DND-41 (cell line): ENCODE measurements around the gene DRC3.

ENCODE experiments used
- EZH2 ChIP-seq: IDR thresholded peaks from 3 replicates; pipeline ENCODE4 v1.6.1; 2012; ENCODE audit warnings: borderline replicate concordance, low read depth, mild to moderate bottlenecking, moderate library complexity, low read length, inconsistent platforms; ENCODE audit not compliant: severe bottlenecking
- TF ChIP-seq, protein P1 (sequence below): IDR thresholded peaks from 2 replicates; pipeline ENCODE4 v1.5.1; 2012; ENCODE audit warnings: borderline replicate concordance, low read length, moderate library complexity, mild to moderate bottlenecking; ENCODE audit not compliant: poor library complexity, severe bottlenecking; ENCODE audit errors: extremely low read depth

- TF ChIP-seq, protein P1, sequence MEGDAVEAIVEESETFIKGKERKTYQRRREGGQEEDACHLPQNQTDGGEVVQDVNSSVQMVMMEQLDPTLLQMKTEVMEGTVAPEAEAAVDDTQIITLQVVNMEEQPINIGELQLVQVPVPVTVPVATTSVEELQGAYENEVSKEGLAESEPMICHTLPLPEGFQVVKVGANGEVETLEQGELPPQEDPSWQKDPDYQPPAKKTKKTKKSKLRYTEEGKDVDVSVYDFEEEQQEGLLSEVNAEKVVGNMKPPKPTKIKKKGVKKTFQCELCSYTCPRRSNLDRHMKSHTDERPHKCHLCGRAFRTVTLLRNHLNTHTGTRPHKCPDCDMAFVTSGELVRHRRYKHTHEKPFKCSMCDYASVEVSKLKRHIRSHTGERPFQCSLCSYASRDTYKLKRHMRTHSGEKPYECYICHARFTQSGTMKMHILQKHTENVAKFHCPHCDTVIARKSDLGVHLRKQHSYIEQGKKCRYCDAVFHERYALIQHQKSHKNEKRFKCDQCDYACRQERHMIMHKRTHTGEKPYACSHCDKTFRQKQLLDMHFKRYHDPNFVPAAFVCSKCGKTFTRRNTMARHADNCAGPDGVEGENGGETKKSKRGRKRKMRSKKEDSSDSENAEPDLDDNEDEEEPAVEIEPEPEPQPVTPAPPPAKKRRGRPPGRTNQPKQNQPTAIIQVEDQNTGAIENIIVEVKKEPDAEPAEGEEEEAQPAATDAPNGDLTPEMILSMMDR, result no peak
- TF ChIP-seq EZH2, result no peak
These were observed 9.6 kb upstream of the DRC3 start for GRCh38 chr17:17963066-17963465.
